GM19025 (cell line): ENCODE results near the gene DPM2.
A peak's percentile ranks its signal among the peaks of the same experiment; 100 is the strongest.

Experiments used
- ATAC-seq: cut with Tn5 transposase; IDR thresholded peaks from one replicate; pipeline ENCODE4 v1.9.1; 2021; ENCODE audit warnings: mild to moderate bottlenecking, low read depth, moderate library complexity; ENCODE audit not compliant: unreplicated experiment

Gene DPM2

GRCh38 chr9:127923046-127923445 is 14.6 kb downstream of the DPM2 start:
- ATAC-seq, result no peak

GRCh38 chr9:127921557-127922120 is 16.0 kb downstream of the DPM2 start:
- ATAC-seq, result no peak

- ATAC-seq, result no peak
These were observed 16.9 kb downstream of the DPM2 start for GRCh38 chr9:127920794-127921193.

- no peak for ATAC-seq
These were observed 18.3 kb downstream of the DPM2 start for GRCh38 chr9:127919253-127919815.

- no peak for ATAC-seq
These were observed 19.2 kb downstream of the DPM2 start for GRCh38 chr9:127918183-127919107.

GRCh38 chr9:127917603-127918002 is 20.1 kb downstream of the DPM2 start:
- no peak for ATAC-seq

- ATAC-seq, result peak; percentile 79
These were observed 20.7 kb downstream of the DPM2 start, which contains the start of gene ST6GALNAC4 for GRCh38 chr9:127916720-127917581. Gene ST6GALNAC4 (minus strand): TSS chr9:127917041. CDS start chr9:127916419, 622 bp downstream.

- ATAC-seq, result no peak
These were observed 21.6 kb downstream of the DPM2 start for GRCh38 chr9:127915801-127916719.

GRCh38 chr9:127915325-127915752 is 22.3 kb downstream of the DPM2 start:
- ATAC-seq, result no peak

GRCh38 chr9:127913682-127914081 is 24.0 kb downstream of the DPM2 start:
- no peak for ATAC-seq

GRCh38 chr9:127912882-127913281 is 24.8 kb downstream of the DPM2 start:
- no peak for ATAC-seq

- ATAC-seq, result no peak
These were observed 25.4 kb downstream of the DPM2 start for GRCh38 chr9:127912296-127912695.

- no peak for ATAC-seq
These were observed 26.9 kb downstream of the DPM2 start for GRCh38 chr9:127910613-127911205.

GRCh38 chr9:127909839-127910273 is 27.8 kb downstream of the DPM2 start:
- no peak for ATAC-seq

- ATAC-seq, result no peak
These were observed 29.1 kb downstream of the DPM2 start for GRCh38 chr9:127908660-127908926.

- ATAC-seq, result no peak
These were observed 29.6 kb downstream of the DPM2 start for GRCh38 chr9:127907867-127908659.

GRCh38 chr9:127905788-127906191 is 31.9 kb downstream of the DPM2 start:
- ATAC-seq, result no peak

- ATAC-seq, result no peak
These were observed 32.5 kb downstream of the DPM2 start for GRCh38 chr9:127905004-127905728.
